GM18517 (cell line): ENCODE results near the gene ZMIZ1.

Source experiments
- ATAC-seq: cut with Tn5 transposase; IDR thresholded peaks from one replicate; pipeline ENCODE4 v1.9.1; 2021; ENCODE audit warnings: mild to moderate bottlenecking, moderate library complexity; ENCODE audit not compliant: unreplicated experiment

The ZMIZ1 gene

DNA sequence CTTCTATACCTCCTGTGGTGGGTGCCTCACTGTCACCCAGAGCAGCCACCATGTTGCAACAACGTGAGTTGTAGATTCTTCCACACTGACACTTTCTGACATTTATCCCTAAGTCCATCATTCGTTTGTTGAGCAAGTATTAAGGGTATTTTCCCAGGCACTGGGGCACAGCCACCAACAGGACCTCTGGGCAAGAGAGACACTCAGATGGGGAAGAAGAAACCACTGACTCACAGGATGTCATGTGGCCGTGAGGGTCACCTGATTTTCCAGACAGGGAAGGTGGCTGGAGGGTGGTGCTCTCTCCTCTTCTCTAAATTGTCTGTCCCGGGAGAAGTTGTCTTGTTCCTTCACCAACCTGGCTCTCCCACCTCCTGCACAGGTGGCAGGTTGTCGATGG lies 226.8 kb downstream of the ZMIZ1 start:
- ATAC-seq, result no peak

DNA sequence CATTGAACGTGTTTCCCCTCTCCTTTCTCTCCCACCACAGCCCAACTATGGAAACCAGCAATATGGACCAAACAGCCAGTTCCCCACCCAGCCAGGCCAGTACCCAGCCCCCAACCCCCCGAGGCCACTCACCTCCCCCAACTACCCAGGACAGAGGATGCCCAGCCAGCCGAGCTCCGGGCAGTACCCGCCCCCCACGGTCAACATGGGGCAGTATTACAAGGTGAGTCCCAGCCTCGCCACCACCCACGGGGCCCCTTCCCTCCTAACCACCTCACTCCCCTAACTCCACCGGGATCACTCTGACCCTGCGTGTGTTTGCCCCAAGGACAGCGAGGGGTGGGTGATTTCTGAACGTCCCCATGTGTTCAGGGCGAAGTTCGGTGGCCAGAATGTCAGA lies 227.7 kb downstream of the ZMIZ1 start:
- ATAC-seq, result no peak

DNA sequence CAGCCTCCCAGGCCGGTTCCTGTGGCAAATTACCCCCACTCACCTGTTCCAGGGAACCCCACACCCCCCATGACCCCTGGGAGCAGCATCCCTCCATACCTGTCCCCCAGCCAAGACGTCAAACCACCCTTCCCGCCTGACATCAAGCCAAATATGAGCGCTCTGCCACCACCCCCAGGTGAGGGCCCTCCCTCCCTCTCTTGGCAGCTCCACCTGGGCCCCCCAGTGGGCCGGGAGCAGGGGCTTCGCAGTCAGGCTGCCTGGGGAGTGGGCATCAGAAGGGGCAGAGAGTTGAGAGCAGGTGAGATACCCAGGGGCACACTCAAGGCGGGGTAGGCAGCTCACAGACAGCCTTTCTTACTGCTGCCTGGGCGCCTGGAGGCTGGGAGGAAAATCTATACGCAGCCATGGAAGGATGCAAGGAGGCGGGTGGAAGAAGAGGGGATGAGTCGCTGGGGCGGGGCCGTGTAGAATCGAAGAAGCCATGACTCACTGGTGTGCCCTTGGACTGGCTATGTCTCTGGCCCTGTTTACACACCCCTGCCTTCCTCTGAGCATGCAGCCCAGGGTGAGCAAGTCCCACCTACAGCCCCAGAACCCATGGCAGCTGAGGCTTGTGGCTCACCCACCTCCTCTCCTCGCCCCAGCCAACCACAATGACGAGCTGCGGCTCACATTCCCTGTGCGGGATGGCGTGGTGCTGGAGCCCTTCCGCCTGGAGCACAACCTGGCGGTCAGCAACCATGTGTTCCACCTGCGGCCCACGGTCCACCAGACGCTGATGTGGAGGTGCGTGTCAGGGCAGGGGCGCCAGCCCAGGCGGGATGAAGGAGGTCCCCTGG lies 229.9 kb downstream of the ZMIZ1 start:
- no peak for ATAC-seq

DNA sequence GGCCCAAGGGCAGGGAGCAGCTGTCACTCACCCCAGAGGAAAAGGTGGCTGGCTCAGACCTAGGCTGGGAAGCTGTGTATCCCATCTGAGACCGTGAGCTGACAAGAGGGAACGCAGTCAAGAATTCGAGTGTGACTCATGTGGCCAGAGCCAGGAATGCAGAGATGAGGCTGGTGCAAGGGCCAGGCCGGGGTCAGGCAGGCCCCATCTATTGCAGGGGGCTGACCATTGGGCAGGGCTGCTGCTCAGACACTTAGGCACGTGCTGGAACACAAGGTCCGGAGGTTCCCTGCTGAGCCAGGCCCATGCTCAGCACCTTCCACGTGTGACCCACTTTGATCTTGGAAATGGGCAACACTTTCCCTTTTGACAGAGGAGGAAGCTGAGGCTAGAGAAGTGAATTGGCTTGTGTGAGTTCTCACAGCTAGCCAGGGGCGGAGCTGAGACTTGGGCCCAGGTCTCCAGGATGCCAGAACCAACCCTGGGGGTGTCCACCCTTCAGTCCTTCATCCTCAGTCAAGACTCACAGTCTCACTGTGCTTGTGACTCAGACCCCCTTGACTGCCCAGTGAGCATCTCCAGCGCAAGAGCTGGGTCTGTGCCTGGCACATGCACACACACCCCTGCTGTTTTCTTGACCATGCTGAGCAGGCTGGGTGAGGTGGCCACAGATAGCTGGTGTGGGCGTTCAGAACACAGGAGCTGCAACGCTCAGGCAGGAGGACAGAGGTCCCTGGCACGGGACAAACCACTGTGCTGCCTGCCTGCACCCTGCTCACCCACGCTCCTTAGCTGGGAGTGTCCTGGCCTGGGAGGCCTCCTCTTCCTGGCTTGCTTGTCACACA lies 230.9 kb downstream of the ZMIZ1 start:
- no peak for ATAC-seq

DNA sequence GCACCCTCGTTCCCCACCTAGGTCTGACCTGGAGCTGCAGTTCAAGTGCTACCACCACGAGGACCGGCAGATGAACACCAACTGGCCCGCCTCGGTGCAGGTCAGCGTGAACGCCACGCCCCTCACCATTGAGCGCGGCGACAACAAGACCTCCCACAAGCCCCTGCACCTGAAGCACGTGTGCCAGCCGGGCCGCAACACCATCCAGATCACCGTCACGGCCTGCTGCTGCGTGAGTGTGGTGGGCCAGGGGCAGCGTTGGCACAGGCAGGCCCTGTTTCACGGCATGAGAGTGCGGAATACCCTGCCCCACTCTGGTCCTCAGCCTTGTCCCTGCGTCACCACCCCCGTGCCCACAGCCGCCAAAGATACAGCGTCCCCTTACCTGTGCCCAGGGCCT lies 231.9 kb downstream of the ZMIZ1 start:
- no peak for ATAC-seq

DNA sequence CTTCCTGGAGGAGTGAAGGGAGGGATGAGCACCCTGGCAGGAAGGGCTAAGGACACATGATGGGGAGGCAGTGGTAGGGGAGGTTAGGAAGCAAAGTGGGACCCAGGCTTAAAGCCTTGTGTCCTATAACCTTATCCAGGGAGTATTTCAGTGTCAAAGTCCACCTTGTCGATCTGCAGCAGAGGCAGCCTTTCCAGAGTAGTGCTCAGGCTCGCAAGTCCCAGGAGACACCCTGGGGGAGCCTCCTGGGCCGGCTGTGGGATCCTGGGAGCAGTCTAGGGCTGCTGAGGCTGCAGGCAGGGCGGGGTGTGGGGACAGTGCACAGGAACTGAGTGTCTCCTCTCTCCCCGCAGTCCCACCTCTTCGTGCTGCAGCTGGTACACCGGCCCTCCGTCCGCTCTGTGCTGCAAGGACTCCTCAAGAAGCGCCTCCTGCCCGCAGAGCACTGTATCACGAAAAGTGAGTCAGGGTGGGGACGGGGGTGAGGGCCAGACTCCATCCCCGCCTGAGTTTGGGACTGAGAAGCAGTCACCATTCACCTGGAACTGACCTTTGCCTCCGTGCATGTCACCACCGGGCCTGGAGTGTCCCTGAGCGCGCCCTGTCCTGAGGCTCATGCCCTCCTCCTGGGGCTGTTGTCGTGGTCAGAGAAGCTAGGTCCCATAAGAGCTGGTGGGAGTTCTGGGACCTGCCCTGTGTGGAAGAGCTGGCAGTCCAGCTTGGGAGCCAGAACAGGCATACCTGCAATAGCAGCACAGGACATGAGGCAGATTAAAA lies 233.2 kb downstream of the ZMIZ1 start:
- ATAC-seq, result no peak

DNA sequence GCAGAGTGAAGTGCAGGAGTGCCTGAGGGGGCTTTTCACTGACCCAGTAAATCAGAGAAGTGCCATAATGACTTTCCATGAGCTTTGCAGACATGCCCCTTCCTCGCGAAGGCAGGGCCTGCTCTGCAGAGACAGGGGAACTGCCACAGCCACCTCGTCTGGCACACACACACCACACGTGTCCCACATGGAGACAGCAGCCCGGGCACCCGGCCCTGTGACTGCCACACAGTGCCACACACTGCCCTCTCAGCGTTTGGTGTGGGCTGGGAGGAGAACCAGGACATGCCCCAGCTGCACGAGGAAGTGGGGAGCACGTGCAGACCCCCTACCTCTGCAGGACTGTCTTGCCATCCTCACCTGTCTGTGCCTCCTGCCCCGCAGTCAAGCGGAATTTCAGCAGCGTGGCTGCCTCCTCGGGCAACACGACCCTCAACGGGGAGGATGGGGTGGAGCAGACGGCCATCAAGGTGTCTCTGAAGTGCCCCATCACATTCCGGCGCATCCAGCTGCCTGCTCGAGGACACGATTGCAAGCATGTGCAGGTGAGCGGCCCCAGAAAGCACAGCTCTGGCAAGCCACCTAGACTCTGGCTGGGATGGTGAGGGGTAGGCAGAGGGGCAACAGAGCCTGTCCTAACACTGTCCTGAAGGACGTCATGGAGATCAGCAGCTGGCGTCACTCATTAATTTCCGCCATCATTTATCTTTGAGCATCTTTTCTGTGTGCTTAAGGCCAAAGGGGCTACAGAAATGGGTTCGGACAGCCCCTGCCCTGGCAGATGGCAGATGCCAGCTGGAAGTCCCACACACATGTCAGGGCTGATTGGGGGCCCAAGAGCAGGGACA lies 235.1 kb downstream of the ZMIZ1 start:
- no peak for ATAC-seq

DNA sequence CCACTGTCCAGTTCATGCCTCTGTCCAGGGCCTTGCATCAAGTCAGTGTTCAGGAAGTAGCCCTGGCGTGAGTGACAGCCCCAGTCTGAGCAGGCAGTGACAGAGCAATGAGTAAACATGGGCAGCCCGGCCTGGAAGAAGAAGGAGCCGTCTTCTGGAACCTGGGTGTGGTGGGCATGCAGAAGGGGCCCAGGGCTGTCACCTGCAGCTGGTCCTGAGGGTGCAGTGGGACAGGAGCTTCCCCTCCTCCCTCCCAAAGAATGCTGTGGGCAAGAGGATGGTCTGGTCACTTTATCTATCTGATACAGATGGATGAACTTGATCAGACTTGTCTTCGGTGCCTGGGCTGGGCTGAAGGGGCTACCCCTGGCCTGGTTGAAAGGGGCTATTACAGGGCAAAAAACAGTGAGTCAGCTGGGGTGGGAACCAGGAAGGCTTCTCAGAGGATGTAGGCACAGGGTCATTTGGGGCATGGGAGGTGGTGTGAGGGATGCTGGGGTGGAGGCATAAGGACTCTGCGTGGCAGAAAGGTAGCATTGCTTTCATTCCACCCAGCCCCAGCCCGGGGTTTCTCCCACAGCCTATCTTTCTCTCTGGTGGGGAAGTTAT lies 235.8 kb downstream of the ZMIZ1 start:
- no peak for ATAC-seq

DNA sequence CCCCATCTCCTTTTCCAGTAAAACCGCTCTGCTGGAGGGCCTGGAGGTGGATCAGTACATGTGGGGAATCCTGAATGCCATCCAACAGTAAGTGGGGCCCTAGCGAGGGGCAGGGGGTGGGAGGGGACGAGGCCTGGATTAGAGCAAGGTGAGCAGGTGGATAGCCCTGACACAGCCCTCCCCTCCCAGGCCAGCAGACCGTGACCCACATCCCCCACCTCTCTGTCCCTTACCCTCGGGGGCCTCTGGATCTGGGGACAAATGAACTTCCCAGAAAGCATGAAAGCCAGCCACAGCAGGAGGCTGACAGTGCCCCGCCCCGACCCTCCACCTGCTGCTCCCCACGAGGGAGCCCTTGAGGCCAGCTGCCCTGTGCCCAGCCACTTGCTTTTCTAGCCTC lies 236.7 kb downstream of the ZMIZ1 start:
- ATAC-seq, result no peak

DNA sequence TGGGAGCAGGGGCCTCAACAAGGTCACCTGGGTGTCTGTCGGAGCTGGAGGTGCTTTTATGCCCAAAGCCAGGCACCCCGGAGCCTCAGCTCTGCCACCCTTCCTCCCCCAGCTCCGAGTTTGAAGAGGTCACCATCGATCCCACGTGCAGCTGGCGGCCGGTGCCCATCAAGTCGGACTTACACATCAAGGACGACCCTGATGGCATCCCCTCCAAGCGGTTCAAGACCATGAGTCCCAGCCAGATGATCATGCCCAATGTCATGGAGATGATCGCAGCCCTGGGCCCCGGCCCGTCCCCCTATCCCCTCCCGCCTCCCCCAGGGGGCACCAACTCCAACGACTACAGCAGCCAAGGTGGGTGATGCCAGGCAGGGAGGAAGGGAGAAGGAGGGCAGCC lies 237.2 kb downstream of the ZMIZ1 start:
- no peak for ATAC-seq

DNA sequence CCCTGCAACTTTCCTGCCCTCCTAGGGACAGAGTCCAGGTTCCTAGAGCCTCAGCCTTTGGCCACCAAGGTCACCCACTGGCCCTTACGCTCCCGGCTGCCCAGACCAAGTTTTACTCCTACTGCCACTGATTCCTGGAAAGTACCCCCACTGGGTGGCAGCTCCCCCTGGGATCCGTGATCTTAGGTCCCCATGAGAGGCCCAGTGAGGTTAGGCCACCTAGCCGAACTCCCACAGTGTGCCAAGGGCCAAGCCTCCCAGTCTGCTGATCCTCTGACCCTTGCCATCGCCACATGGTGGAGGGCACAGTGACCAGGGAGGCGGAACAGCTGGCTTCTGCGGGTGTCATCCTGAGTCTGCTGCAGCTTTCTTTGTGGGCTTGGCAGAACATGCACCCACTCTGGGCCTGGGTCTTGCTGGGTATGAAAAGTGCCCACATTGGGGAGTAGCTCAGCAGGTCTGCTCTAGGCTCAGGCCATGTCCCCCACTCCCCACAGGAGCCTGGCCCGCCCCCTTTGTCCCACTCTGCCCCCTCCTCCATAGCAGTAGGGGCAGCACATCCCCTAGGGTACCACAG lies 238.0 kb downstream of the ZMIZ1 start:
- ATAC-seq, result no peak

DNA sequence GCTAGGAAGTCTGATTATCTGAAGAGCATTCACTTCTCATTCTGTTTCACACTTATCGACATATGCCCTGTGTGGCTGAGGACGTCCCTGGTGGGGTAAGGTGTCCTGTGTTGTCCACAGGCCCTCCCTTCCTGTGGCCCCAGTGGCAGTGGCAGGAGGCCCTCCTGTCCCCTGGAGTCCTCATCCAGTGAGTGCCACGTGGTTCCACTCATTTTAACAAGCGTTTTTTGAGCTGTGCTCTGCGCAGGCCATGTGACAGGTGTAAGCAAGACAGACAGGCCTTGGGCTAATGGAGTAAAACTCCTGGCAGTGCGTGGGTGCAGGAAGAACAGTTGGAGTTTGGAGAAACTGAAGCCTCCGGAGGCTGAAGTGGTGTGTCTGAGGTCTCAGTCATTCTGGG lies 239.2 kb downstream of the ZMIZ1 start:
- ATAC-seq, result no peak

DNA sequence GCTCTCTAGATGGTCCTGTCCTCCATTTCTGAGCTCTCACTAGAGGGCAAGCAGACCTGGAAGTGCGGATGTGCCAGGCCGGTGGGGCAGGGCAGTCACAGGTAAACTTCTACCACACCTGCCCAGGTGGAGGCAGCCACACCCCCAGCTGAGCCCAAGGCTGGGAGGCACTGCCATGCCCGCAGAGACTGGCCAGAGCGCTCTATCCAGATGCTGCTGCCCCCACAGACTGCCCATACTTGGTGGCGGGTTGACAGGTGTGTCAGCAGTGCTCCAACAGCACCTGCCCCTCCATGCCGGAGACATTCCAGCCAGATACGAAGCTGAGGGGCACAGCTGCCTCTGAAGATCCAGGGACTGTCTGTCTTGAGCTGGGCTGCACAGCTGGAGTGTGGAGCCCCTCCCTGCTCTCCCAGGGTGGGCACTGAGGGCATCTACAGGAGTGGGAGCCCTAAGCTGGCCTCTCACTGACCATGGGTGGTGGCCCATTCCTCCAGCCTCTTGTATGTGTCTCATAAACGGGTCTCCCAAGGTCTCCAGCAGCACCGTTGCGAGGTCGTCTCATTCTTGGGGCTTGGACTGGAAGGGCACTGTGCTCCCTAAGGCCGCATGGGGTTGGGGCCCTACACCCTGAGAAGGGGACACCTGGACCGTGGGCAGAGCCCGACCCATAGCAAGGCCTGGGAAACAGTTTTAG lies 240.4 kb downstream of the ZMIZ1 start:
- ATAC-seq, result no peak

DNA sequence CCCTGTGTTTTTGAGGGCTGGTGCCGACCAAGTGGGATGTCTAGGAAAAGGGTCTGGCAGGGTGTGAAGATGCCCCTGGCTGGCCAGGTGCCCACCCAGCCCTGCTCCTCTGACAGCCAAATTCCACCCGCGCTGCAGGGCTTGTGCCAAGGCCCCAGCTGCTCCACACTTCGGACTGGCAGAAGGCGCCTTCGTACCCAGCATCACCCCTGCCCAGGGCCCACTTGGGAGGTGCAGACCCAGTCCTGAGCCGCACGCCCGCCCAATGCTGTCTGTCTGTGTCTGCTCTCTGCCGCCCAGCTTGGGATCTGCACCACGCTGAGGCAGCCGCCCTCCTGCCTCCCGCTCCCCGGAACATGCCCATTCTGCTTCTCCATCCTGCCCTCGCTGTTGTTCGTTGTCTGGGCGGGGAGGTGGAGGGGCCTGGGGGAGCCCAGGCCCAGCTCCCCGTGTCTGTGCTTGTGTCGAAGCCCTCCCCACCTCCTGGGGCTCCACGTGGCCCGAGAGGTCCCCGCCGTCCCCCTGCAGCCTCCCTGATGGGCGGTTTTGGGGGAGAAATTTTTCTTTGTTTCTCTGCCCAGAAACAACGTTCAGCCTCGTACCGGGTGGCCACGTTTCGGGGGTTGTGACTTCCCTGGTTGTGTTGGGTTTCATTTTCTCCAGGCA lies 241.6 kb downstream of the ZMIZ1 start:
- ATAC-seq, result no peak

DNA sequence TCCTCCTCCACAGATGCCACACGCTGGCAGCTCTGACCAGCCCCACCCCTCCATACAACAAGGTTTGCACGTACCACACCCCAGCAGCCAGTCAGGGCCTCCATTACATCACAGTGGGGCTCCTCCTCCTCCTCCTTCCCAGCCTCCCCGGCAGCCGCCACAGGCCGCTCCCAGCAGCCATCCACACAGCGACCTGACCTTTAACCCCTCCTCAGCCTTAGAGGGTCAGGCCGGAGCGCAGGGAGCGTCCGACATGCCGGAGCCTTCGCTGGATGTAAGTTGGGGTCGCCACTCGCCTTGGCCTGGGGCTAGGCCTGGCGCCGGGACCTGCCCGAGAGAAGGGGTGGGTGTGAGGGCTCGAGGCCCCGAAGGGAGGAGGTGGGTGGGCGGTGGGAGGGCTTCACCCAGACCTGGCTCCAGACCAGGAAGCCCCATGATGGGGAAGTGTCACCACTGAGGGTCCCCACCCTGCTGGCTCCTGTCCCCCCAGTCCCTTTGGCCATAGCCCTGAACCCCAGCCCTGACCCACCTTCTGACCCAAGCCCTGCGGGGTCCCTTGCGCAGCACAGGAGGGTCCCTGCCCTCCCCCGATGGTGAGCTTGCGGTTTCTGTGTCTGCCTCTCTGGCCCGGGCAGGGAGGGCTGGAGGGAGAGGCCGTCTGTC lies 242.3 kb downstream of the ZMIZ1 start:
- ATAC-seq, result no peak

DNA sequence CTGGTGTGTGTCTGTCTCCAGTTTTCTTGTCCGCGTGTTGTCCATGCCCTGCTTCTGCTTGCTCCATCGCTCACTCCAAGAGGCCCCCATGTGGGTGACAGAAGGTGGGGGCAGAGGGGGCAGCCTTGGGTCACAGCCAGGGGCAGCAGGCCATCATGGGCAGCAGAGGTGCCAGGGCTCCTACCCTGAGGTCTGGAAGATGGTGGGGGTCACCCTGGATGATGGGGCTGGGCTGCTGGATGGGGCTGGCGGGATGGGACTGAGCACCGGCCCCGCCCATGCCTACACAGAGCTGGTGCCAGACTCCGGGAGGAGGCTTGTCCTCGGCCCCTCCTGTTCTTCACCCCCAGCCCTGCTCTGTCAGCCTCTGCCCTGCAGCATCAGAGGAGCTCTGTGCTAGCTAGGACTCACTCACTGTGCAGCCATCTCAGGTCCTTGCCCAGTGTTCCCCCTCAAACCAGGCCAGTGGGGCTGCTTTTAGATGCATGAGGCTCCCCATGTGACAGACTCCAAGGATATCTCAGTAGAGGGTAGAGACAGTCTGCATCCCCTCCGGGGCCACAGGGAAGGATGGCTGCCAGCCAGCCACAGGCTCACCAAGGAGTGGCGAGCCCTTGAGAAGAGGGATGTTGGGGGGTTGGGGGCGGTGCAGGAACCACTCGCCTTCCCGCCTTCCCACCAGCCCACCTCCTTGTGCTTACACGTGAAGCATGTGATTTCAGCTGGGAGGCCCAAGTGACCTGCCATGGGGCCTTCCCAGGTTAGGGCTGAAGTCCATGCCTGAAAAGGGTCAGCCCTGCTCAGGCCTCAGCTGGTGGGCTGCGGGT lies 243.0 kb downstream of the ZMIZ1 start:
- ATAC-seq, result no peak

DNA sequence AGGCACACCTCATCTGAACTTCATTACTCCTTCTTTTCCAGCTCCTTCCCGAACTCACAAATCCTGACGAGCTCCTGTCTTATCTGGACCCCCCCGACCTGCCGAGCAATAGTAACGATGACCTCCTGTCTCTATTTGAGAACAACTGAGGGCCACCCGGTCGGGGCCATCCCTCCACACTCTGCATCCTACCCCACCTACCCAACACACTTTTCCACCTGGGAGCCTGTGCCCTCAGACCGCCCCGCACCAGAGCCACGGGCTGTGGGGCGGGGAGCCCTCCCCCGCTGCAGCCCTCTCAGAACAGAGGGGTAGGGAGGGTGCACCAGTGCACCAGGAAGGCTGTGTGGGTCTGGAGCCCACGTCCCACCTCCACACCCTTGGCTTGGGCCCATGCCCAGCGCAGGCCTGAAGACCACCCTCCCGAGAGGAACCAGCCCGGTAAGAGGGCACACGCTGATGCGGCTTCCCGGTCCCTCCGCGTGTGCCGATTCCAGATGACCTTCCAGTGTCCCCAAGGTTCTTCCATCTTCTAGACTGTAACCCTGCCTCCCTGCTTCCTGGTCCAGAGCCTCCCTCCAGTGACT lies 243.9 kb downstream of the ZMIZ1 start:
- ATAC-seq, result no peak
